GM12878 (cell line): ENCODE data around the gene FBXO7. TPM values are rescaled to one million over a fixed set of nuclear protein-coding genes. Genes with fewer than 3 reads are reported as not detected.

ENCODE experiments used
- ATAC-seq: fragments of 200-7000 bp; cut with Tn5 transposase; 3 replicates; pipeline ENCODE4 v1.9.1; 2020; ENCODE audit warnings: mild to moderate bottlenecking, moderate library complexity
- BruUV-seq: library from RNA; stranded (reverse); fragments of 400-500 nt; replicated peaks from 2 replicates; lab custom pipeline; 2021; lab: Mats Ljungman, UMichigan
- CTCF ChIA-PET: fragments of 300-600 bp; sonication (Branson Sonifier 250); formaldehyde crosslinking; extraction: SDS; loops from one replicate; lab custom pipeline; 2021; ENCODE audit warnings: inconsistent platforms; lab: Yijun Ruan, JAX
- POLR2A ChIA-PET: fragments of 350-600 bp; formaldehyde crosslinking; extraction: SDS; loops from one replicate; lab custom pipeline; 2021; ENCODE audit warnings: inconsistent platforms; lab: Charles Lee
- RAD21 ChIA-PET: fragments of 300-600 bp; sonication (Branson Sonifier 250); formaldehyde crosslinking; loops from one replicate; lab custom pipeline; 2023; ENCODE audit warnings: antibody characterized with exemption; ENCODE audit not compliant: unreplicated experiment; lab: Charles Lee
- SMC1A ChIA-PET: fragments of 300-600 bp; sonication (Branson Sonifier 250); formaldehyde crosslinking; loops from one replicate; lab custom pipeline; 2023; ENCODE audit not compliant: unreplicated experiment, uncharacterized antibody; lab: Charles Lee
- DNase-seq: peaks from one replicate; pipeline ENCODE4 v3.0.0-alpha.2; 2011; ENCODE audit warnings: low read depth, low spot score
- FAIRE-seq: peaks from 3 replicates; lab custom pipeline; 2011; peaks lifted over from hg19 to GRCh38; lab: Jason Lieb, UNC
- H2AFZ ChIP-seq: 2 replicates; pipeline ENCODE4 v1.6.0; 2011; ENCODE audit warnings: low read depth, low read length, control low read depth; ENCODE audit not compliant: control insufficient read depth
- H3K27ac ChIP-seq: 2 replicates; pipeline ENCODE4 v1.5.1; 2011; ENCODE audit warnings: control low read depth; ENCODE audit not compliant: control insufficient read depth, insufficient read depth
- H3K27me3 ChIP-seq, 2 experiments: replicated peaks in 1 of 2; 2 replicates each; pipeline versions ENCODE4 v1.6.0 to v1.6.1; 2011; ENCODE audit warnings: low read length in 1 of 2; ENCODE audit not compliant: control insufficient read depth in 2 of 2, insufficient read depth in 2 of 2
- H3K36me3 ChIP-seq, 2 experiments: 2 replicates each; pipeline ENCODE4 v1.5.1; 2011; ENCODE audit warnings: low read length in 1 of 2; ENCODE audit not compliant: control insufficient read depth in 2 of 2, insufficient read depth in 2 of 2
- H3K4me1 ChIP-seq: 2 replicates; pipeline ENCODE4 v1.6.1; 2011; ENCODE audit warnings: mild to moderate bottlenecking, low read length, moderate library complexity, mixed read lengths; ENCODE audit not compliant: control insufficient read depth, insufficient read depth
- H3K4me2 ChIP-seq: 2 replicates; pipeline ENCODE4 v1.6.0; 2011; ENCODE audit warnings: control low read depth; ENCODE audit not compliant: control insufficient read depth, insufficient read depth
- H3K4me3 ChIP-seq: fragments of 200-600 bp; sonication (generic); 2 replicates; pipeline ENCODE4 v1.5.1; 2016
- H3K79me2 ChIP-seq: 2 replicates; pipeline ENCODE4 v1.6.0; 2011; ENCODE audit warnings: low read length; ENCODE audit not compliant: control insufficient read depth, insufficient read depth
- H3K9ac ChIP-seq: 2 replicates; pipeline ENCODE4 v1.8.0; 2011; ENCODE audit warnings: low read length, control low read depth, mixed read lengths; ENCODE audit not compliant: control insufficient read depth, insufficient read depth
- H3K9me3 ChIP-seq: replicated peaks from 3 replicates; pipeline ENCODE4 v1.5.1; 2011; ENCODE audit warnings: mild to moderate bottlenecking, low read length; ENCODE audit not compliant: control insufficient read depth, insufficient read depth
- H4K20me1 ChIP-seq: 2 replicates; pipeline ENCODE4 v1.6.0; 2011; ENCODE audit not compliant: control insufficient read depth, insufficient read depth
- HDAC6 ChIP-seq: fragments of 200-600 bp; sonication (generic); IDR thresholded peaks from one replicate; pipeline ENCODE4 v1.8.0; 2017; ENCODE audit warnings: antibody characterized with exemption; ENCODE audit not compliant: unreplicated experiment
- MTA3 ChIP-seq: IDR thresholded peaks from 2 replicates; pipeline ENCODE4 v1.6.1; 2012; ENCODE audit warnings: low read length, inconsistent platforms, borderline replicate concordance
- NR2F1 ChIP-seq: fragments of 450-650 bp; conservative IDR thresholded peaks from 2 replicates; pipeline ENCODE4 v1.6.1; 2017; ENCODE audit warnings: mild to moderate bottlenecking
- POLR2AphosphoS2 ChIP-seq: IDR thresholded peaks from 2 replicates; pipeline ENCODE4 v1.6.1; 2011; ENCODE audit warnings: low read depth, mild to moderate bottlenecking, low read length, improper control_type of control experiment, moderate library complexity
- RUNX3 ChIP-seq: IDR thresholded peaks from 2 replicates; pipeline ENCODE4 v1.6.1; 2012; ENCODE audit warnings: low read length, inconsistent platforms
- SP1 ChIP-seq: IDR thresholded peaks from one replicate; pipeline ENCODE4 v1.6.1; 2011; ENCODE audit warnings: low read depth, low read length
- TARDBP ChIP-seq: IDR thresholded peaks from 2 replicates; pipeline ENCODE4 v1.6.1; 2016; ENCODE audit warnings: borderline replicate concordance
- ZNF592 ChIP-seq: fragments of 450-650 bp; IDR thresholded peaks from 2 replicates; pipeline ENCODE4 v1.6.1; 2017; ENCODE audit warnings: mild to moderate bottlenecking, moderate library complexity
- WGBS: methylation state at CpG from one replicate; pipeline ENCODE4 v1.1.6; 2016; ENCODE audit warnings: low lambda C conversion rate; ENCODE audit not compliant: insufficient replicate concordance, insufficient coverage; ENCODE audit errors: missing lambda C conversion rate; 5-methylcytosine and 5-hydroxymethylcytosine counted together
- in situ Hi-C: fragments of 300-500 bp; cut with MboI; formaldehyde crosslinking; loops from 9 replicates; pipeline ENCODE4 v1.14.3; 2018; ENCODE audit warnings: mixed read lengths
- intact Hi-C: fragments of 100-400 bp; cut with micrococcal nuclease; formaldehyde crosslinking; loops from one replicate; pipeline ENCODE4 v1.14.2; 2022; ENCODE audit not compliant: unreplicated experiment
- polyA plus RNA-seq, 11 experiments: library from polyadenylated mRNA; depleted of rRNA in 4 of 11; unstranded in 6 of 11; stranded (reverse) in 5 of 11; fragments of >200 nt; fragmentation: Nextera tagmentation in 4 of 11; fragmentation: Illumina TruSeq in 1 of 11; extraction: Ambion mirVana in 4 of 11; extraction: Trizol in 1 of 11; gene quantifications; 1 replicate in 1 of 11; 2 replicates in 10 of 11; pipeline versions ENCODE4 v1.2.1 to v1.2.3, GENCODE V29; 2011 to 2016; ENCODE audit warnings: inconsistent platforms in 2 of 11, missing spikeins in 2 of 11, low read depth in 1 of 11
- total RNA-seq, 4 experiments: library from RNA; depleted of rRNA in 3 of 4; stranded (reverse); fragments of >200 nt in 3 of 4; fragmentation: Illumina TruSeq in 1 of 4; extraction: Trizol in 1 of 4; gene quantifications; 2 replicates each; pipeline versions ENCODE4 v1.2.1 to v1.2.3, GENCODE V29; 2013 to 2021
- TF ChIP-seq, protein P1 (sequence below): IDR thresholded peaks from 2 replicates; pipeline ENCODE4 v1.6.1; 2011; ENCODE audit warnings: borderline replicate concordance, low read depth, mild to moderate bottlenecking, moderate library complexity, mixed read lengths, low read length; ENCODE audit not compliant: insufficient read depth; ENCODE audit errors: extremely low read length
- TF ChIP-seq, protein P2 (sequence below): IDR thresholded peaks from 2 replicates; pipeline ENCODE4 v1.6.1; 2011; ENCODE audit warnings: low read depth, low read length, improper control_type of control experiment, borderline replicate concordance

Gene FBXO7
- total and polyA plus RNA-seq, 10 of the 15 experiments (the other 5 are each of a cell fraction or from before 2014, with no cell fraction given): 37.3 to 192 (median 110) TPM

DNA sequence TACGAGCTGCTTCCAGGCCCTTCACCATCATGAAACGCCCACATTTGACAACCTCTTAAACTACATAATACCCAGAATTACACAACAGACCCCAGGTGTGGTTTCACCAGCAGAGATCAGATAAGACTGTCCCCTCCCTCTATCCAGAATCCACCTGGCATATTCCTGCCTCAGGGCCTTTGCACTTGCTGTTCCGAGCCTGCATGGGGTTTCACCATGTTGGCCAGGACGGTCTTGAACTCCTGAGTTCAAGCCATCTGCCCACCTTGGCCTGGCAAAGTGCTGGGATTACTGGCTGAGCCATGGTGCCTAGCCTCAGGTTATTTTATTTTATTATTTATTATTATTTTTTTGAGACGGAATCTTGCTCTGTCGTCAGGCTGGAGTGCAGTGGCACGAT is 73.4 kb downstream of the FBXO7 start:
- H3K36me3 ChIP-seq: no peaks in the 10 kb centered on the region
- SMC1A ChIA-PET: no interaction called here
- RAD21 ChIA-PET: no interaction called here
- TF ChIP-seq SP1 (no peak), ZNF592 (no peak), TARDBP (no peak), RUNX3 (no peak), POLR2AphosphoS2 (no peak), NR2F1 (no peak), MTA3 (no peak), HDAC6 (no peak)
- TF ChIP-seq, protein P1, sequence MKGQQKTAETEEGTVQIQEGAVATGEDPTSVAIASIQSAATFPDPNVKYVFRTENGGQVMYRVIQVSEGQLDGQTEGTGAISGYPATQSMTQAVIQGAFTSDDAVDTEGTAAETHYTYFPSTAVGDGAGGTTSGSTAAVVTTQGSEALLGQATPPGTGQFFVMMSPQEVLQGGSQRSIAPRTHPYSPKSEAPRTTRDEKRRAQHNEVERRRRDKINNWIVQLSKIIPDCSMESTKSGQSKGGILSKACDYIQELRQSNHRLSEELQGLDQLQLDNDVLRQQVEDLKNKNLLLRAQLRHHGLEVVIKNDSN: no peak
- TF ChIP-seq, protein P2, sequence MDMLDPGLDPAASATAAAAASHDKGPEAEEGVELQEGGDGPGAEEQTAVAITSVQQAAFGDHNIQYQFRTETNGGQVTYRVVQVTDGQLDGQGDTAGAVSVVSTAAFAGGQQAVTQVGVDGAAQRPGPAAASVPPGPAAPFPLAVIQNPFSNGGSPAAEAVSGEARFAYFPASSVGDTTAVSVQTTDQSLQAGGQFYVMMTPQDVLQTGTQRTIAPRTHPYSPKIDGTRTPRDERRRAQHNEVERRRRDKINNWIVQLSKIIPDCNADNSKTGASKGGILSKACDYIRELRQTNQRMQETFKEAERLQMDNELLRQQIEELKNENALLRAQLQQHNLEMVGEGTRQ: no peak
- TF ChIP-seq, all 136 proteins: peak for 0
- no peak overlapping the region for H3K4me3 ChIP-seq
- H4K20me1 ChIP-seq: no peaks in the 10 kb centered on the region
- no peak overlapping the region for H2AFZ ChIP-seq
- no peaks in the 10 kb centered on the region; a peak in 1 of 4 replicates for H3K27me3 ChIP-seq
- intact Hi-C loops (no loop called here), in situ Hi-C loops (no loop called here)
- H3K27ac ChIP-seq: no peak overlapping the region
- 15% methylated on average over 7 of the region's 7 CpGs for WGBS
- BruUV-seq: no TSS peak
- ChIA-PET CTCF (interaction anchor here (0.6 kb wide), 1 partner anchor 232 kb away, joined by 3 read pairs; no protein-coding TSS in a partner anchor), POLR2A (no interaction called here)
- H3K79me2 ChIP-seq: no peaks in the 10 kb centered on the region
- H3K4me1 ChIP-seq: no peaks in the 10 kb centered on the region
- no peak overlapping the region for H3K4me2 ChIP-seq
- FAIRE-seq: no peak
- no peak for ATAC-seq
- H3K9me3 ChIP-seq: no peaks in the 10 kb centered on the region
- no peak overlapping the region for H3K9ac ChIP-seq
- DNase-seq: no peak

Other genes with a start within 250 kb of the FBXO7 start
- gene SLC5A4, start 219.5 kb upstream of the FBXO7 start, total RNA-seq (2014; rRNA removed): not detected in 2 replicates
- not detected in 2 replicates for gene SLC5A4, start 219.5 kb upstream of the FBXO7 start, total RNA-seq (2014; rRNA removed; fragmentation: Illumina TruSeq; extraction: Trizol)
- gene SLC5A4, start 219.5 kb upstream of the FBXO7 start, total RNA-seq (2021): not detected in 2 replicates
- not detected in 2 replicates for gene SLC5A4, start 219.5 kb upstream of the FBXO7 start, polyA plus RNA-seq (2011; rRNA removed)
- gene SLC5A4, start 219.5 kb upstream of the FBXO7 start, polyA plus RNA-seq (2014; fragmentation: Illumina TruSeq; extraction: Trizol): not detected in 2 replicates
- not detected for gene SLC5A4, start 219.5 kb upstream of the FBXO7 start, polyA plus RNA-seq (2014; fragmentation: Nextera tagmentation; extraction: Ambion mirVana)
- not detected in 2 replicates for gene SLC5A4, start 219.5 kb upstream of the FBXO7 start, polyA plus RNA-seq (2014; rRNA removed)
- gene SLC5A4, start 219.5 kb upstream of the FBXO7 start, polyA plus RNA-seq (2016; fragmentation: Nextera tagmentation; extraction: Ambion mirVana): not detected
- gene RFPL3, start 116.9 kb upstream of the FBXO7 start, total RNA-seq (2014; rRNA removed): not detected in 2 replicates
- not detected in 2 replicates for gene RFPL3, start 116.9 kb upstream of the FBXO7 start, total RNA-seq (2014; rRNA removed; fragmentation: Illumina TruSeq; extraction: Trizol)
- not detected in 2 replicates for gene RFPL3, start 116.9 kb upstream of the FBXO7 start, total RNA-seq (2021)
- not detected in 2 replicates for gene RFPL3, start 116.9 kb upstream of the FBXO7 start, polyA plus RNA-seq (2011; rRNA removed)
- not detected in 2 replicates for gene RFPL3, start 116.9 kb upstream of the FBXO7 start, polyA plus RNA-seq (2014; fragmentation: Illumina TruSeq; extraction: Trizol)
- not detected for gene RFPL3, start 116.9 kb upstream of the FBXO7 start, polyA plus RNA-seq (2014; fragmentation: Nextera tagmentation; extraction: Ambion mirVana)
- gene RFPL3, start 116.9 kb upstream of the FBXO7 start, polyA plus RNA-seq (2014; rRNA removed): not detected in 2 replicates
- not detected for gene RFPL3, start 116.9 kb upstream of the FBXO7 start, polyA plus RNA-seq (2016; fragmentation: Nextera tagmentation; extraction: Ambion mirVana)
- gene RTCB, start 62.6 kb upstream of the FBXO7 start, total RNA-seq (2014; rRNA removed): 88.4 and 98.7 TPM in 2 replicates
- 102 and 104 TPM in 2 replicates for gene RTCB, start 62.6 kb upstream of the FBXO7 start, total RNA-seq (2014; rRNA removed; fragmentation: Illumina TruSeq; extraction: Trizol)
- 84.4 and 89.9 TPM in 2 replicates for gene RTCB, start 62.6 kb upstream of the FBXO7 start, total RNA-seq (2021)
- 192 and 197 TPM in 2 replicates for gene RTCB, start 62.6 kb upstream of the FBXO7 start, polyA plus RNA-seq (2011; rRNA removed)
- gene RTCB, start 62.6 kb upstream of the FBXO7 start, polyA plus RNA-seq (2014; fragmentation: Illumina TruSeq; extraction: Trizol): 102 and 116 TPM in 2 replicates
- gene RTCB, start 62.6 kb upstream of the FBXO7 start, polyA plus RNA-seq (2014; fragmentation: Nextera tagmentation; extraction: Ambion mirVana): 100 to 1,000 TPM; 108 to 203 TPM
- 85.3 and 92.2 TPM in 2 replicates for gene RTCB, start 62.6 kb upstream of the FBXO7 start, polyA plus RNA-seq (2014; rRNA removed)
- 100 to 1,000 TPM; 142 to 145 TPM for gene RTCB, start 62.6 kb upstream of the FBXO7 start, polyA plus RNA-seq (2016; fragmentation: Nextera tagmentation; extraction: Ambion mirVana)
- 0.11 TPM in 1 of 2 replicates, not detected in the other for gene BPIFC, start 10.4 kb upstream of the FBXO7 start, total RNA-seq (2014; rRNA removed)
- not detected in 2 replicates for gene BPIFC, start 10.4 kb upstream of the FBXO7 start, total RNA-seq (2014; rRNA removed; fragmentation: Illumina TruSeq; extraction: Trizol)
- gene BPIFC, start 10.4 kb upstream of the FBXO7 start, total RNA-seq (2021): not detected in 2 replicates
- 0.04 TPM in 1 of 2 replicates, not detected in the other for gene BPIFC, start 10.4 kb upstream of the FBXO7 start, polyA plus RNA-seq (2011; rRNA removed)
- not detected in 2 replicates for gene BPIFC, start 10.4 kb upstream of the FBXO7 start, polyA plus RNA-seq (2014; fragmentation: Illumina TruSeq; extraction: Trizol)
- under 1 TPM in 1 of 2 experiments, not detected in 1; 0.35 TPM for gene BPIFC, start 10.4 kb upstream of the FBXO7 start, polyA plus RNA-seq (2014; fragmentation: Nextera tagmentation; extraction: Ambion mirVana)
- not detected in 2 replicates for gene BPIFC, start 10.4 kb upstream of the FBXO7 start, polyA plus RNA-seq (2014; rRNA removed)
- gene BPIFC, start 10.4 kb upstream of the FBXO7 start, polyA plus RNA-seq (2016; fragmentation: Nextera tagmentation; extraction: Ambion mirVana): not detected